OCI-LY3 (cell line): ENCODE results near the gene RBFOX1.

Experiments used
- H2AFZ ChIP-seq: fragments of 200-600, 300-600 bp; shearing (Covaris generic); 2 replicates; pipeline ENCODE4 v1.6.0; 2014; ENCODE audit warnings: antibody characterized with exemption, low read depth, low read length
- H3K27ac ChIP-seq: fragments of 200-600, 300-600 bp; sonication (generic); 2 replicates; pipeline ENCODE4 v1.5.1; 2014; ENCODE audit warnings: mild to moderate bottlenecking, low read length, moderate library complexity, mixed read lengths
- H3K27me3 ChIP-seq: fragments of 200-600, 300-600 bp; sonication (generic); 2 replicates; pipeline ENCODE4 v1.6.1; 2014; ENCODE audit warnings: low read depth, low read length, mixed read lengths
- H3K36me3 ChIP-seq: fragments of 200-600, 300-600 bp; sonication (generic); replicated peaks from 2 replicates; pipeline ENCODE3; 2014; ENCODE audit warnings: low read depth, low read length, mixed read lengths
- H3K4me1 ChIP-seq: fragments of 300-600, 200-600 bp; sonication (generic); 2 replicates; pipeline ENCODE4 v1.6.1; 2014; ENCODE audit warnings: low read length, mixed read lengths
- H3K4me2 ChIP-seq: fragments of 200-600, 300-600 bp; sonication (generic); 2 replicates; pipeline ENCODE4 v1.6.1; 2014; ENCODE audit warnings: low read length, mixed read lengths
- H3K4me3 ChIP-seq: fragments of 300-600, 200-600 bp; sonication (generic); 2 replicates; pipeline ENCODE4 v1.5.1; 2014; ENCODE audit warnings: antibody characterized with exemption, mild to moderate bottlenecking, low read length, moderate library complexity
- H3K79me2 ChIP-seq: fragments of 300-600, 200-600 bp; shearing (Covaris generic); 2 replicates; pipeline ENCODE4 v1.6.1; 2014; ENCODE audit warnings: mild to moderate bottlenecking, low read length, mixed read lengths
- H3K9ac ChIP-seq: fragments of 300-600, 200-600 bp; shearing (Covaris generic); 2 replicates; pipeline ENCODE4 v1.6.0; 2014; ENCODE audit warnings: mild to moderate bottlenecking, low read length, moderate library complexity
- H3K9me3 ChIP-seq: fragments of 200-600, 300-600 bp; shearing (Covaris generic); 2 replicates; pipeline ENCODE4 v1.6.1; 2014; ENCODE audit warnings: low read length, mixed read lengths; ENCODE audit not compliant: insufficient read depth
- H4K20me1 ChIP-seq: fragments of 200-600, 300-600 bp; sonication (generic); 2 replicates; pipeline ENCODE4 v1.6.1; 2016; ENCODE audit warnings: low read length, mixed read lengths; ENCODE audit not compliant: insufficient read depth
- CTCF ChIP-seq: fragments of 200-600, 300-600 bp; sonication (generic); IDR thresholded peaks from 2 replicates; pipeline ENCODE4 v1.5.1; 2014; ENCODE audit warnings: antibody characterized with exemption, low read length, low read depth
- EZH2phosphoT487 ChIP-seq: fragments of 200-600 bp; shearing (Covaris generic); IDR thresholded peaks from 2 replicates; pipeline ENCODE4 v1.6.1; 2018; ENCODE audit warnings: antibody characterized with exemption, mixed run types, low read depth

Gene RBFOX1

GRCh38 chr16:7742626-7743025, 410.0 kb downstream of the RBFOX1 start:
- Histone ChIP-seq H3K9me3 (no peaks in the 10 kb centered on the region), H3K79me2 (no peaks in the 10 kb centered on the region), H4K20me1 (no peaks in the 10 kb centered on the region), H3K9ac (no peak overlapping the region), H3K36me3 (no peaks in the 10 kb centered on the region), H3K4me2 (no peak overlapping the region), H2AFZ (no peak overlapping the region), H3K4me1 (no peaks in the 10 kb centered on the region), H3K27me3 (peaks cover 5% of the 10 kb centered on the region; the same call in 1 of the 2 replicates), H3K27ac (no peak overlapping the region), H3K4me3 (no peak overlapping the region)
- TF ChIP-seq EZH2phosphoT487 (no peak), CTCF (no peak)

- no peaks in the 10 kb centered on the region for H3K9me3 ChIP-seq
- H3K4me3 ChIP-seq = no peak overlapping the region
- no peak overlapping the region for H3K9ac ChIP-seq
- H2AFZ ChIP-seq = no peak overlapping the region
- no peaks in the 10 kb centered on the region for H3K36me3 ChIP-seq
- no peak for TF ChIP-seq EZH2phosphoT487
- no peak for TF ChIP-seq CTCF
- no peaks in the 10 kb centered on the region for H3K79me2 ChIP-seq
- no peak overlapping the region for H3K4me2 ChIP-seq
- H4K20me1 ChIP-seq = no peaks in the 10 kb centered on the region
- no peak overlapping the region for H3K27ac ChIP-seq
- H3K4me1 ChIP-seq = no peaks in the 10 kb centered on the region
- H3K27me3 ChIP-seq = peaks cover 5% of the 10 kb centered on the region; the same call in 1 of the 2 replicates
Observed at GRCh38 chr16:7744546-7745264, 412.1 kb downstream of the RBFOX1 start.

GRCh38 chr16:7745276-7745675, 412.6 kb downstream of the RBFOX1 start:
- Histone ChIP-seq H4K20me1 (no peaks in the 10 kb centered on the region), H3K27ac (no peak overlapping the region), H2AFZ (no peak overlapping the region), H3K9me3 (no peaks in the 10 kb centered on the region), H3K4me2 (no peak overlapping the region), H3K27me3 (peaks cover 10% of the 10 kb centered on the region; the same call in 1 of the 2 replicates), H3K36me3 (no peaks in the 10 kb centered on the region), H3K9ac (no peak overlapping the region), H3K79me2 (no peaks in the 10 kb centered on the region), H3K4me3 (no peak overlapping the region), H3K4me1 (no peaks in the 10 kb centered on the region)
- TF ChIP-seq CTCF (no peak), EZH2phosphoT487 (no peak)

GRCh38 chr16:7746941-7747340, 414.3 kb downstream of the RBFOX1 start:
- H3K36me3 ChIP-seq = no peaks in the 10 kb centered on the region
- H3K27me3 ChIP-seq = peaks cover 10% of the 10 kb centered on the region; the same call in 1 of the 2 replicates
- no peak overlapping the region for H3K9ac ChIP-seq
- H3K9me3 ChIP-seq = no peaks in the 10 kb centered on the region
- no peaks in the 10 kb centered on the region for H3K79me2 ChIP-seq
- no peak overlapping the region for H3K4me3 ChIP-seq
- H4K20me1 ChIP-seq = no peaks in the 10 kb centered on the region
- no peak overlapping the region for H3K4me2 ChIP-seq
- no peak overlapping the region for H2AFZ ChIP-seq
- TF ChIP-seq CTCF (no peak), EZH2phosphoT487 (no peak)
- no peak overlapping the region for H3K27ac ChIP-seq
- no peaks in the 10 kb centered on the region for H3K4me1 ChIP-seq
